Fibroblast of skin of left quadriceps (primary cell): ENCODE data around the gene NTHL1.

Experiments
- DNase-seq, 2 experiments: peaks; one replicate each; pipeline ENCODE4 v3.0.0-alpha.2; 2013; ENCODE audit warnings: low read depth in 2 of 2

The NTHL1 gene

GRCh38 chr16:2063861-2064260 is 16.2 kb upstream of the NTHL1 start:
- no peak for DNase-seq

- no peak for DNase-seq
Measured at GRCh38 chr16:2062801-2063200, 15.2 kb upstream of the NTHL1 start.

DNA sequence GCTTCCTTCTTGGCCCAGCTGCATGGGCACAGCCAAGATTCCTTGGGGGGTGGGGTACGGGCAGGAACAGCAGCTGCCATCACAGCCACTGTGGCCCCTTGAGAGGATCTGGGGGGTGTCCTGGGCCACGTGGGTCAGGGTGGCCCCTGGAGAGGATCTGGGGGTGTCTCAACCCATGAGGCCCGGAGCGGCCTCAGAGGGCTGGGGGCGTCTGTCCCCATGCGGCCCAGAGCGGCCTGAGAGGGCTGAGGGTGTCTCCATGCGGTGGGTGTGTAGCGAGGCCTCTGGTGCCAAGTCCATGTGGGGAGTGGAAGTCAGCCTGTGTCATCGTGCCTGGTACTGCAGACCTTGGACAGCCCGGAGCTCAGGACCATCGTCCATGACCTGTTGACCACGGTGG is 13.9 kb upstream of the NTHL1 start:
- DNase-seq: no peak

GRCh38 chr16:2061023-2061422 is 13.4 kb upstream of the NTHL1 start:
- DNase-seq: no peak

GRCh38 chr16:2060346-2060745 is 12.7 kb upstream of the NTHL1 start:
- no peak for DNase-seq

DNA sequence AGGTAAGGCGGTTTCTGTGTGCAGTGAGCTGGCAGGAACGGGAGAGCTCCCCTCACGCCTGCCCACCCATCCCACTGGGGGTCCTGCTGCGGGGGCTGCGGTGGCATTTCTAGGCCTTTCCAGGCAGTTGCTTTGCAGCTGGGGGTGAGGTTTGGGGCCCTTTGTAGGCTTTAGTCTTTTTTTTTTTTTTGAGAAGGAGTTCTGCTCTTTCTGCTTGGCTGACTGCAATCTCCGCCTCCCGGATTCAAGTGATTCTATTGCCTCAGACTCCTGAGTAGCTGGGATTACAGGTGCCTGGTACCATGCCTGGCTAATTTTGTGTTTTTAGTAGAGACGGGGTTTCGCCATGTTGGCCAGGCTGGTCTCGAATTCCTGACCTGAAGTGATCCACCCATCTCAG is 11.2 kb upstream of the NTHL1 start:
- no peak for DNase-seq

DNA sequence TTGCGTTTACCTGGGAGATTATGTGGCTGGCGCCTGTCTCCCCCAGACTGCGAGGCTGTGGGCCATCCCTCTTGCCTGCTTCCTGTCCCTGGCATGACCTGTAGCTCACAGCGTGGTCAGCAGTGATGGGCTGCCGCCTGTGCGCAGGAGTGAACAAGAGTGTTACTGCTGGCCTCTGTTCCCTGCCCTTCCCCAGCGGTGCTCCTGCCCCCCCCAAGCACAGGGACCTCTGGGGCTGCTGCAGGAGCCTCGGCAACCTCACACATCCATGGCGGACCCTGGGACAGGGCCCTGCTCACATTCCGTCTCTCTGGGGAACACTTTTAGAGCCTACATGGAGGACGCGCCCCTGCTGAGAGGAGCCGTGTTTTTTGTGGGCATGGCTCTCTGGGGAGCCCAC is 10.8 kb upstream of the NTHL1 start:
- no peak for DNase-seq

DNA sequence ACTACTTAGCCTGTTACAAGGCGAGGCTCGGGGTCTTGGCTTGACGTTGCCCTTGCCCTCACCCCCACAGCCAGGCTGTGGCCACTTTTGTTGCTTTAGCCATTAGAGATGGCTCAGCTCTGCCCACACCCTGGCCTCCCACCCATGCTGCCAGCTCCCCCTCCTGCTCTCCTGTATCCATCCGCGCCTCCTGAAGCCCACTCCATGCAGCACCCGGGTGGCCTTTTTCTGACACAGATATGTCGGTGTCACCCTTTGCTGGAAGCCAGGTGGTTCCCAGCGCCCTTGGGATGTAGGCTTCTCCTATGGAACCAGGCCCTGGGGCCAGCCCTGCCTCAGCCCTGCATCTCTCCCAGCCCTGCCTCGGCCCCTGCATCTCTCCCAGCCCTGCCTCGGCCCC is 9.8 kb upstream of the NTHL1 start:
- DNase-seq: no peak

DNA sequence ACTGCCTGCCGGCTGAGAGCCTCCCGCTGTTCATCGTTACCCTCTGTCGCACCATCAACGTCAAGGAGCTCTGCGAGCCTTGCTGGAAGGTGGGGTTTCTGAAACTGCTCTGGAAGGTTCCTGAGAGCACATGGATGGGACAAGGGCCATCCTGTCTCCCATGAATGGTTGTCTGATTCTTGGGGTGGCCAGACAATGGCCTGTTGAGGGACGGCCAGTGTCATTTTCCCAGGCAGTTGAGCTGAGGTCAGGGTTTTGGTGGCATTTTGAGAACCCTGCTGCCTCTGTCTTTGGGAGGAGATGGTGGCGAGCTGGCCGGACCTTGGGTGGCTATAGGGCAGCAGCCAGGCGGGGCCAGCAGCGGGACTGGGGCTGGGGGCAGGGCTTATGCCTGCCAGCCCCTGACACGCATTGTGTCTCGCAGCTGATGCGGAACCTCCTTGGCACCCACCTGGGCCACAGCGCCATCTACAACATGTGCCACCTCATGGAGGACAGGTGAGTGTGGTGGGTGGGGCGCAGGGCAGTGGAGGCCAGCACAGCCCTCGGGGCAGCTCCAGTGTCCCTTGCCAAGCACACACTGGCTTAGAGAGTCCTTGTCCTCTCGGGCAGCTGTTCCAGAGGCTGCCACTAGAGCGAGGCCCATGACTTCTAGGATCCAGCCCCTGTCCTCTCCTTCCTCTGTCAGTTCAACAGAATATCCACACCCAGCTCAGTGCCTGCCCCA is 9.2 kb upstream of the NTHL1 start:
- DNase-seq: no peak

- no peak for DNase-seq
Measured at GRCh38 chr16:2056077-2056476, 8.4 kb upstream of the NTHL1 start.

DNA sequence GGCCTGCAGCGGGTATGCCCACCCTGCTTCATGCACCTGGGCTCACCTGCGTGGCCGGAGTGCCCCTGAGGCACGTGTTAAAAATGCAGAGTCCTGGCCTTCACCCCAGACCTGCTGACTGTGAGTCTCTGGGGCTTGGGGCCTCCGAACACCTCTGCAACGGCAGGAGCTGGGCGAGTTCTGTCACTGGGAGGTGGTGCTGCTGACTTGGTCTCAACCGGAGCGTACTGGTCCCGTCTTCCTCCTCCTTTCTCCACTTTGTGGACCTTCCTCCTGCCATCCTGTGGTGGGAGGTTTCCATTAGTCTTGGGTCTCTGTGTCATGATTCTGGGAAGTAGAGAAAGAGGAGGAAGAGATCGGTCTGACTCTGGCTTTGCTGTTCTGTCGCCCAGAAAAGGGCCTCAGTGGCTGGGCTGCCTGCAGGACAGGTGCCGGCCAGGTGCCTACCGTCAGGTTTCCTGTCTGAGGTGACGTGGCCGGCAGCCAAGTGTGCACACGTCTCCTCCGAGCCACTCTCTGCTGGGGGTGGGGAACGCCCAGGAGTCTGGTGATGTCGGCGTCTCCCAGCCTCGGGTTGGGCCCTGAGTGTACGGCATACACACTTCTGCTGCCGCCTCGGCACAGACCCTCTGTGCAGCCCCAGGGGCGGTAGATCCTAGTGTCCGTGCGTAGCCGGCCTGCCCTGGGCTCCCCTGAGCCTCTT is 7.1 kb upstream of the NTHL1 start:
- no peak for DNase-seq

DNA sequence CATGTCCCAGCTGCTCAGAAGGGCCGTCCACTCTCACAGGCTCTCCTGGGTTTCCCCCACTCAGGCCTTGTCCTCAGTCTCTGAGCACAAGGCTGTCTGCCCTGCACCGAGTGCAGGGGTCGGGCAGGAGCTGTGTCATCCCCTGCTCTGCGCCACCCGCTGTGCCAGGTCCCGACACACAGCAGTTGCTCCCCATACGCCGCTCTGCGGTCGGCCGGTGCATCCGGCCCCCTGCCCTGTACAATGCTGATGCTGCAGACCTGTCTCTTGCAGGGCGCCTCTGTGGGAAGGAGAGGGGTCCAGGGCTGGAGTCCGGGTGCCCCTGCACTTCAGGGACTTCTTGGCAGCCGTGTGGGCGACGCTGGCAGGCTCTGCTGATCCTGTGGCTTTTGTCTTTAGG is 6.3 kb upstream of the NTHL1 start:
- no peak for DNase-seq

- no peak for DNase-seq
Measured at GRCh38 chr16:2053211-2053610, 5.6 kb upstream of the NTHL1 start.

- no peak for DNase-seq
Measured at GRCh38 chr16:2048116-2048543, 496 bp upstream of the NTHL1 start.

DNA sequence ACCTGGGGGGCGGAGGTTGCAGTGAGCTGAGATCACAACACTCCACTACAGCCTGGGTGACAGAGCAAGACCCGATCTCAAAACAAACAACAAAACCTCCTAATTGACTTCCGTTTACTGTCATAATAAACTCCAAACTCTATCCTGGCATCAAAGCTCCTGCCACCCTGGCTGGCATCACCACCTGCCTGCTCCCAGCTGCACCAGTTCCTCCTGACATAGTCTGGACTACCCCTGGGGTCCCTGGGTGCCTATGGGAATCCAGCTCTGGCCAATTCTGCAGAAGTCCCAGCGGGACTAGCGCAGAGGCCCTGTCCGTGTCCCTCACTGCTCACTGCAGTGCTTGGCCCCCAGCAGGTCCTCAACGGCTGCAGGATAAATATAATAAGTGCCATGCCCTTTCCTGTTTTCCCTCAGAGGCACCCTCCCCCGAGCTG is 723 bp downstream of the NTHL1 start:
- no peak for DNase-seq

DNA sequence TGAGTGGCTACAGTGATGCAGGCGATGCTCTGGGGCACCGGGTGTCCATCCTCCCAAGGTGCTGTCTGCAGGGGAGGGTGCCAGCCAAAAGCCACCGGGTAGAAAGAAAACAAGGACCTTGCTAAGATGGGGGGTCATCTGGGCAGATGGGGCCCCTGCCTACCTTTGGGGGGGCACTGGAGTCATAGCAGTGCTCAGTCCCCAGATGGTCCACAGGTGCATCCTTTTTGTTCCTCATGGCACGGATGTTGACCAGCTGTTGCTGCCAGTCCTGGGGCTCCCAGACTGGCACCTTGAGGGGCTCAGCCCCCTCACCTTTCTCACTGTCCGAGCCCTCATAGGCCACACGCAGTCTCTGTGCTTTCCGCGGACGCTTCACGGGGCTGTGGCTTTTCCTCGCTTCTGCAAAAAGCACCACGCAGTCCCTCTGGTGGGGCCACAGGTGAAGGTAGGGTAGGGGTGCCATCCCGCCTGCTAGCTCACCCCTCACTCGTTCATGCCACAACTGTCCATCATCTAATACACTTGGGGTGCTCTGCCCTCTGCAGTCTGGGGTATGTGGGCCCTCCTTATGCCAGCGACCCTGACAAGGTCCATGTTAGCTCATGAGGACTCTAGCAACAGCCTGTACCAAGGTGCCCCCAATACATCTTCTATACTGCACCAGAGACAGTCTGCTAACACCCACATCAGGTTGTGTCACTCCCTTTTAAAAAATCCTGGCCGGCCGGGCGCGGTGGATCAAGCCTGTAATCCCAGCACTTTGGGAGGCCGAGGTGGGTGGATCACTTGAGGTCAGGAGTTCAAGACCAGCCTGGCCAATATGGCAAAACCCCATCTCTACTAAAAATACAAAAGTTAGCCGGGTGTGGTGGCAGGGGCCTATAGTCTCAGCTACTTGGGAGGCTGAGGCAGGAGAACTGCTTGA is 1.4 kb downstream of the NTHL1 start:
- no peak for DNase-seq

DNA sequence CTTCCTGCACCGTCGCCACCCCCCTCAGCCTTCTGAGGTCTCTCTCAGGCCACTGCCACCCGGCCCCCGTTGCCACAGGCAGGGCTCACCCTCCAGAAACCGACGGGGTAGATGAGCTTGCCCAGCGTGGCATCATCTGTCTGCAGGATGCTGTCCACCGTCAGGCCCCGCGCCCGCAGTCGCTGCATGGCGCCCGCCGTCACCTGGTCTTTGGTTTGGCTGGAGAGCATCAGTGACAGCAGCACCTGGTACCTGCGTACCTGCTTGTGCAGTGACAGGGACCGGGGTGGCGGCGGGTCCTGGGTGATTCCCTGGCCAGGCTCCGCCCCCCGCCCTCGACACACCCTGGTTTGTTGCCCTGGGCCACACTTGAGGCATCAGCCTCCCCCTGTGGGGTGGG is 3.1 kb downstream of the NTHL1 start:
- no peak for DNase-seq

GRCh38 chr16:2043667-2044451 is 3.8 kb downstream of the NTHL1 start:
- no peak for DNase-seq

DNA sequence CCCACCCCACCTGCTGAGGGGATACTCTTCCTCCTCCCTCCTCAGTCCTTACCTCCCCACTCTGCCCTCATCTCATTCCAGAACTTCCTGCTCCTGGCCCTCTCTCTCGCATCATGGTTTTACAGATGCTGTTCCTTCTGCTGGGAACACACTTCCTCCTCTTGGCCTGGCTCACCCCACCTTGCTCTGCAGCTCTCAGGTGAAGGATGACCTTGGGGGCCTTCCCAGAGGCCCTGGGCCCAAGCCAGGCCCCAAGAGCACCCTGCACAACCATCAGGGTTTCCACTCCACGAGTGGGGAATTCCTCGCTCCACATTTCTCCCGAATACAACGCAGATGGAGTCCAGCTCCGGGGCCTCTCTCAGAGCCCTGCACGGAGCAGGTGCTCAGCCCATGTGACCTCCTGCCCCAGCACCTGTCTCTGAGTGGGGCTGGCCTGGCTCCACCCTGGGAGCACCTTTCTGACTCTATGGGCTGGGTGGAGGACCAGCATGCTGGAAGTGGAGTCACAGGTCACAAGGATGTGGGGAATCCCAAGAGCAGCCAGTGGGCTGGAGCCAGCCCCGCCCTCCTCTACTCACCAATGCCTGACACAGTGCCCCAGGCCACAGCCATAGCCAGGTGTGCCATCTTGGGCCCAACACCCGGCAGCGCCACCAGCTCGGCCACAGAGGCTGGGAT is 4.5 kb downstream of the NTHL1 start:
- DNase-seq: no peak

GRCh38 chr16:2042171-2042985 is 5.3 kb downstream of the NTHL1 start:
- DNase-seq: no peak
